ENCODE results near the gene PMVK. TPM values are rescaled to one million over a fixed set of nuclear protein-coding genes. Genes with fewer than 3 reads are reported as not detected.

The PMVK gene
- total and polyA plus RNA-seq, 2 of the 8 experiments (the other 6 are each of a cell fraction or from before 2014, with no cell fraction given): 23.8 to 26.5 TPM

DNA sequence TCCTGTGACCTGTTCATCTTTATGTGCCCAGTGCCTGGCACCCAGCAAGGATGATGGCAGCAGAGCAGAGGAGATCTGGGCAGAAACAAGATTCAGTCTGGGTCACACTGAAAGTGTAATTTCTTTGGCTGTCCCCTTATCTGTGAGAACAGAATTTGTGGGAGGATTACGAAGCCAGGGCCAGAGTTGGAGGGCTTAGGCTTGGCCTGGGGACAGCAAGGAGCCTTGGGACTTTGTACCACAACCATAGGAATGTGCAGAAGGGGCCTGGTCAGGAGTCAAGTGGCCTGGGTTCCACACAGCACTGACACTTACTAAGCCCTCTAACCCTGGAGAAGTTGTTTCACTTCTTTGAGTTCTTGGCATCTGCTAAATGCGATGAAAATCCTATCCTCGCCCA, 12.8 kb downstream of the PMVK start:
- Histone ChIP-seq H3K4me3 (ENCODE audit: extremely low read depth in 1 of 4, insufficient read depth in 2 of 4, low read depth in 3 of 4, low read length in 4 of 4) (no peak overlapping the region), H3K79me1 (ENCODE audit: low read depth, low read length) (no peaks in the 10 kb centered on the region), H4K91ac (replicated peaks; ENCODE audit: insufficient read length, low read length) (no peak overlapping the region), H3K14ac (ENCODE audit: insufficient read length) (no peak overlapping the region), H3K4me2 (ENCODE audit: insufficient read depth in 1 of 2, low read depth in 2 of 2, low read length in 2 of 2) (no peak overlapping the region), H2BK20ac (ENCODE audit: low read length) (no peak overlapping the region), H3K23me2 (ENCODE audit: low read depth, low read length) (0 out of 2 replicates have a peak, but pooled peaks cover 2% of the 10 kb centered on the region), H2BK5ac (ENCODE audit: low read depth, low read length) (no peak overlapping the region), H2BK15ac (ENCODE audit: low read length) (no peak overlapping the region), H3K23ac (ENCODE audit: insufficient read length) (no peak overlapping the region), H3K79me2 (ENCODE audit: control insufficient read depth in 1 of 2, insufficient read depth in 2 of 2, low read length in 2 of 2) (no peaks in the 10 kb centered on the region), H2BK12ac (ENCODE audit: low read depth, low read length) (no peak overlapping the region), H4K20me1 (replicated peaks in 1 of 2; ENCODE audit: control insufficient read depth in 1 of 2, insufficient read depth in 2 of 2, low read length in 2 of 2) (no peaks in the 10 kb centered on the region), H2AFZ (ENCODE audit: low read length) (no peak overlapping the region), H3K9ac (replicated peaks in 1 of 4; ENCODE audit: extremely low read depth in 1 of 4, low read depth in 3 of 4, low read length in 3 of 4) (no peak overlapping the region), H3K18ac (ENCODE audit: extremely low read depth, low read length) (no peak overlapping the region), H4K8ac (ENCODE audit: extremely low read depth, insufficient read depth, low read length) (no peak overlapping the region), H2BK120ac (replicated peaks; ENCODE audit: low read depth, low read length) (no peak overlapping the region), H4K5ac (ENCODE audit: insufficient read length, low read depth, low read length) (no peak overlapping the region), H3K27me3 (replicated peaks in 1 of 4; ENCODE audit: control insufficient read depth in 3 of 4, extremely low read depth in 1 of 4, insufficient read depth in 3 of 4, low read length in 3 of 4) (no peaks in the 10 kb centered on the region), H2AK5ac (ENCODE audit: low read depth, low read length) (no peak overlapping the region), H3K4ac (replicated peaks; ENCODE audit: insufficient read length, low read depth, low read length) (no peak overlapping the region), H3K27ac (ENCODE audit: low read depth, low read length) (no peak overlapping the region), H3K56ac (replicated peaks; ENCODE audit: insufficient read length, low read depth, low read length) (no peak overlapping the region), H3K36me3 (ENCODE audit: control insufficient read depth in 2 of 4, insufficient read depth in 4 of 4, low read length in 3 of 4) (peaks cover 0 to 19% (median 8%) of the 10 kb centered on the region in 4 experiments; a peak in 3 of 8 replicates), H3K4me1 (replicated peaks in 1 of 4; ENCODE audit: control insufficient read depth in 3 of 4, insufficient read depth in 4 of 4, low read length in 3 of 4) (no peaks in the 10 kb centered on the region), H3K9me3 (ENCODE audit: insufficient read depth in 2 of 2, low read depth in 1 of 2, low read length in 1 of 2) (no peaks in the 10 kb centered on the region)
- FAIRE-seq: no peak
- 88% methylated on average over 3 of the region's 3 CpGs; no CpG with 5 or more reads in 1 of the 2 experiments for WGBS, 2 experiments (ENCODE audit: extremely low coverage in 1 of 2, insufficient coverage in 1 of 2, insufficient read length in 1 of 2, insufficient replicate concordance in 2 of 2, low coverage in 1 of 2, low lambda C conversion rate in 2 of 2, missing lambda C conversion rate in 1 of 2)
- no peak for DNase-seq (ENCODE audit: low read depth in 1 of 2, low spot score in 2 of 2)
- ChIA-PET POLR2A (ENCODE audit: partially characterized antibody) (interaction anchor here (1.3 kb wide), 1 partner anchor 11 kb away, joined by 3 read pairs; no protein-coding TSS in a partner anchor), CTCF (ENCODE audit: partially characterized antibody) (interaction anchor here (0.6 to 1.5 kb wide), 2 partner anchors 17 to 20 kb away, joined by 3 to 4 read pairs; no protein-coding TSS in a partner anchor)
- TF ChIP-seq CHD1 (IDR thresholded peaks at IDR 0.05; ENCODE audit: low read depth, low read length): no peak
- no peak for TF ChIP-seq SUZ12 (IDR thresholded peaks at IDR 0.05; ENCODE audit: low read length)
- no peak for TF ChIP-seq BACH1 (IDR thresholded peaks at IDR 0.05; ENCODE audit: low read length)
- no peak for TF ChIP-seq ATF2 (IDR thresholded peaks at IDR 0.05; ENCODE audit: low read length)
- no peak for TF ChIP-seq SP2 (IDR thresholded peaks at IDR 0.05; ENCODE audit: low read length)
- no peak for TF ChIP-seq RXRA (IDR thresholded peaks at IDR 0.05; ENCODE audit: insufficient read depth, low read depth, low read length)
- TF ChIP-seq KDM5A (IDR thresholded peaks at IDR 0.05; ENCODE audit: low read length): no peak
- no peak for TF ChIP-seq CHD2 (IDR thresholded peaks at IDR 0.05; ENCODE audit: low read length)
- no peak for TF ChIP-seq BRCA1 (IDR thresholded peaks at IDR 0.05; ENCODE audit: low read depth, low read length)
- no peak for TF ChIP-seq E2F6 (IDR thresholded peaks at IDR 0.05)
- TF ChIP-seq POU5F1 (IDR thresholded peaks at IDR 0.05; ENCODE audit: low read depth, low read length): no peak
- no peak for TF ChIP-seq RAD21 (IDR thresholded peaks at IDR 0.05 in 1 of 2, conservative IDR thresholded peaks at IDR 0.05 in 1 of 2; ENCODE audit: low read depth in 2 of 2, low read length in 2 of 2)

All from H1 (cell line).